K562 (cell line): ENCODE results near the gene USHBP1. TPM values are rescaled to one million over a fixed set of nuclear protein-coding genes. Genes with fewer than 3 reads are reported as not detected.

Experiments
- ATAC-seq: fragments of 200-7000 bp; cut with Tn5 transposase; 3 replicates; pipeline ENCODE4 v1.9.1; 2020; ENCODE audit warnings: moderate library complexity
- BruUV-seq: library from RNA; stranded (reverse); fragments of 400-500 nt; replicated peaks from 2 replicates; lab custom pipeline; 2021; lab: Mats Ljungman, UMichigan
- CTCF ChIA-PET: fragments of 300-600 bp; formaldehyde crosslinking; extraction: SDS; loops from one replicate; lab custom pipeline; 2021; ENCODE audit warnings: low intra/inter-chr PET ratio; lab: Yijun Ruan, JAX
- POLR2A ChIA-PET: fragments of 300-600, 350-650 bp; sonication (Branson Sonifier 250); formaldehyde crosslinking; extraction: SDS; loops from one replicate; lab custom pipeline; 2021; ENCODE audit warnings: antibody characterized with exemption, inconsistent platforms; lab: Yijun Ruan, JAX
- DNase-seq, 4 experiments: peaks; one replicate each; pipeline versions ENCODE4 v3.0.0 to v3.0.0-alpha.2; 2011 to 2018; ENCODE audit warnings: low spot score in 3 of 4, mixed read lengths in 3 of 4; ENCODE audit errors: extremely low read depth in 1 of 4
- FAIRE-seq: peaks from 2 replicates; lab custom pipeline; 2011; peaks lifted over from hg19 to GRCh38; lab: Jason Lieb, UNC
- H2AFZ ChIP-seq: 2 replicates; pipeline ENCODE4 v1.6.0; 2011; ENCODE audit warnings: low read depth, low read length, control low read depth, inconsistent platforms
- H3K27ac ChIP-seq: fragments of 200-600 bp; 3 replicates; pipeline ENCODE4 v1.8.0; 2011; ENCODE audit warnings: low read depth, mild to moderate bottlenecking, control low read depth, inconsistent platforms, low read length, moderate library complexity, mixed read lengths; ENCODE audit errors: extremely low read depth
- H3K27me3 ChIP-seq, 2 experiments: fragments of 300-600 bp in 1 of 2; 2 replicates in 1 of 2; 3 replicates in 1 of 2; pipeline versions ENCODE4 v1.6.0 to v1.8.0; 2011; ENCODE audit warnings: inconsistent platforms in 2 of 2, low read length in 2 of 2, mild to moderate bottlenecking in 1 of 2, mixed read lengths in 1 of 2, moderate library complexity in 1 of 2; ENCODE audit not compliant: control insufficient read depth in 2 of 2, insufficient read depth in 2 of 2
- H3K36me3 ChIP-seq: fragments of 300-600 bp; 3 replicates; pipeline ENCODE4 v1.8.0; 2011; ENCODE audit warnings: mild to moderate bottlenecking, low read length, inconsistent platforms; ENCODE audit not compliant: control insufficient read depth, insufficient read depth
- H3K4me1 ChIP-seq, 2 experiments: fragments of 200-600 bp in 1 of 2; replicated peaks in 1 of 2; 2 replicates in 1 of 2; 3 replicates in 1 of 2; pipeline versions ENCODE4 v1.5.1 to v1.8.0; 2011; ENCODE audit warnings: inconsistent platforms in 2 of 2, low read length in 2 of 2, mild to moderate bottlenecking in 1 of 2, mixed read lengths in 1 of 2, moderate library complexity in 1 of 2; ENCODE audit not compliant: control insufficient read depth in 2 of 2, insufficient read depth in 2 of 2
- H3K4me2 ChIP-seq: 2 replicates; pipeline ENCODE4 v1.6.1; 2011; ENCODE audit warnings: low read length, control low read depth, inconsistent platforms, mixed read lengths; ENCODE audit not compliant: insufficient read depth
- H3K4me3 ChIP-seq: fragments of 200-600 bp; sonication (generic), shearing (Covaris generic); 2 replicates; pipeline ENCODE4 v1.5.1; 2016; ENCODE audit warnings: control low read depth, inconsistent platforms
- H3K79me2 ChIP-seq: fragments of 200-600 bp; 3 replicates; pipeline ENCODE4 v1.8.0; 2011; ENCODE audit warnings: low read length, inconsistent platforms; ENCODE audit not compliant: control insufficient read depth, insufficient read depth
- H3K9ac ChIP-seq, 2 experiments: 2 replicates each; pipeline versions ENCODE4 v1.6.0 to v1.6.1; 2011; ENCODE audit warnings: low read depth in 2 of 2, low read length in 2 of 2, control low read depth in 1 of 2, inconsistent platforms in 1 of 2, mild to moderate bottlenecking in 1 of 2, mixed read lengths in 1 of 2; ENCODE audit not compliant: insufficient read depth in 1 of 2
- H3K9me1 ChIP-seq: one replicate; pipeline ENCODE4 v1.6.0; 2011; ENCODE audit warnings: inconsistent platforms, mild to moderate bottlenecking, low read length, moderate library complexity; ENCODE audit not compliant: control insufficient read depth, insufficient read depth
- H3K9me3 ChIP-seq: replicated peaks from 2 replicates; pipeline ENCODE4 v1.5.1; 2011; ENCODE audit warnings: low read depth, low read length, inconsistent platforms; ENCODE audit not compliant: control insufficient read depth, insufficient read depth
- H4K20me1 ChIP-seq: replicated peaks from 2 replicates; pipeline ENCODE4 v1.6.1; 2011; ENCODE audit warnings: low read length, inconsistent platforms, mixed read lengths; ENCODE audit not compliant: control insufficient read depth, insufficient read depth
- ADNP ChIP-seq: fragments of 200-800 bp; sonication (Bioruptor generic); IDR thresholded peaks from 2 replicates; pipeline ENCODE4 v1.6.1; 2016; ENCODE audit warnings: missing genetic modification characterization, missing compliant biosample characterization
- DDX20 ChIP-seq: fragments of 450-650 bp; IDR thresholded peaks from 2 replicates; pipeline ENCODE4 v1.6.1; 2016; ENCODE audit warnings: missing genetic modification characterization, low read depth, mild to moderate bottlenecking, missing compliant biosample characterization, moderate library complexity
- ERF ChIP-seq: fragments of 450-650 bp; formaldehyde crosslinking; IDR thresholded peaks from 2 replicates; pipeline ENCODE4 v1.4.0; 2020; ENCODE audit warnings: mild to moderate bottlenecking, mixed read lengths
- ETV5 ChIP-seq: sonication (generic); formaldehyde crosslinking; IDR thresholded peaks from 2 replicates; pipeline ENCODE4 v1.4.0; 2020; ENCODE audit warnings: low read depth, mild to moderate bottlenecking, missing genetic modification reagents
- JUNB ChIP-seq: fragments of 450-650 bp; formaldehyde crosslinking; conservative IDR thresholded peaks from 2 replicates; pipeline ENCODE4 v1.4.0; 2020; ENCODE audit warnings: mild to moderate bottlenecking
- KDM5B ChIP-seq: fragments of 200-600 bp; sonication (generic); IDR thresholded peaks from 2 replicates; pipeline ENCODE4 v1.6.1; 2012; ENCODE audit warnings: low read depth, mild to moderate bottlenecking, moderate library complexity, low read length, control low read depth, inconsistent platforms; ENCODE audit not compliant: insufficient replicate concordance
- KLF6 ChIP-seq: fragments of 250-450 bp; sonication (Bioruptor Pico); IDR thresholded peaks from 2 replicates; pipeline ENCODE4 v1.4.0; 2020; ENCODE audit warnings: mild to moderate bottlenecking, moderate library complexity, borderline replicate concordance
- OTX1 ChIP-seq: fragments of 450-650 bp; formaldehyde crosslinking; IDR thresholded peaks from 2 replicates; pipeline ENCODE4 v1.4.0; 2022; ENCODE audit warnings: mild to moderate bottlenecking
- PHF8 ChIP-seq: fragments of 200-600 bp; sonication (generic); IDR thresholded peaks from 2 replicates; pipeline ENCODE4 v1.6.1; 2012; ENCODE audit warnings: mixed run types, mild to moderate bottlenecking, inconsistent platforms, low read length, moderate library complexity, borderline replicate concordance
- TBP ChIP-seq: optimal IDR thresholded peaks from 2 replicates; pipeline ENCODE3; 2011; ENCODE audit warnings: low read depth, low read length, improper control_type of control experiment
- TFAM ChIP-seq: fragments of 250-450 bp; sonication (Bioruptor Pico); conservative IDR thresholded peaks from 2 replicates; pipeline ENCODE4 v1.5.0; 2021; ENCODE audit warnings: mild to moderate bottlenecking, moderate library complexity
- XRCC5 ChIP-seq: fragments of 200-400 bp; formaldehyde crosslinking; IDR thresholded peaks from 2 replicates; pipeline ENCODE4 v1.6.1; 2017; ENCODE audit warnings: low read depth, mild to moderate bottlenecking, low read length
- ZBTB7A ChIP-seq: IDR thresholded peaks from 2 replicates; pipeline ENCODE4 v1.6.1; 2011; ENCODE audit warnings: low read depth, mild to moderate bottlenecking, low read length, moderate library complexity, borderline replicate concordance; ENCODE audit not compliant: control insufficient read depth
- ZNF3 ChIP-seq: fragments of 250-450 bp; sonication (Bioruptor Pico); IDR thresholded peaks from 2 replicates; pipeline ENCODE4 v1.5.0; 2021; ENCODE audit warnings: mild to moderate bottlenecking, moderate library complexity
- ZNF584 ChIP-seq: fragments of 200-800 bp; sonication (Bioruptor generic); IDR thresholded peaks from 2 replicates; pipeline ENCODE4 v1.6.1; 2016; ENCODE audit warnings: low read depth, mild to moderate bottlenecking, missing genetic modification characterization, missing compliant biosample characterization
- ZNF75A ChIP-seq: fragments of 450-650 bp; formaldehyde crosslinking; IDR thresholded peaks from 2 replicates; pipeline ENCODE4 v1.4.0; 2020; ENCODE audit warnings: mild to moderate bottlenecking
- WGBS: fragments of 100-300 bp; shearing (Covaris generic); methylation state at CpG from one replicate; pipeline ENCODE4 v1.1.6; 2016; ENCODE audit warnings: low coverage, mixed read lengths; ENCODE audit not compliant: insufficient coverage; ENCODE audit errors: missing lambda C conversion rate; 5-methylcytosine and 5-hydroxymethylcytosine counted together
- in situ Hi-C: fragments of 300-500 bp; cut with MboI; formaldehyde crosslinking; loops from 4 replicates; pipeline ENCODE4 v1.15.0; 2018; ENCODE audit warnings: inconsistent platforms, mixed read lengths
- intact Hi-C: fragments of 100-400 bp; cut with micrococcal nuclease; formaldehyde crosslinking; loops from 2 replicates; pipeline ENCODE4 v1.14.2; 2022
- polyA plus RNA-seq, 8 experiments: library from polyadenylated mRNA; depleted of rRNA in 4 of 8; stranded (reverse) in 5 of 8; unstranded in 3 of 8; fragments of >200 nt; fragmentation: Nextera tagmentation in 2 of 8; fragmentation: Illumina TruSeq in 1 of 8; extraction: Ambion mirVana in 2 of 8; extraction: Trizol in 1 of 8; gene quantifications; 2 replicates each; pipeline versions ENCODE4 v1.2.1 to v1.2.3, GENCODE V29; 2011 to 2014; ENCODE audit warnings: inconsistent platforms in 1 of 8, missing spikeins in 1 of 8
- total RNA-seq, 7 experiments: library from RNA; depleted of rRNA in 6 of 7; stranded (reverse); fragments of >200 nt in 6 of 7; fragmentation: Illumina TruSeq in 2 of 7; extraction: Trizol in 2 of 7; gene quantifications; 2 replicates each; pipeline versions ENCODE4 v1.2.1 to v1.2.3, GENCODE V29; 2011 to 2021; ENCODE audit warnings: low replicate concordance in 1 of 7
- TF ChIP-seq, protein P1 (sequence below): sonication (generic); formaldehyde crosslinking; IDR thresholded peaks from 2 replicates; pipeline ENCODE4 v1.9.0; 2022; ENCODE audit warnings: mild to moderate bottlenecking, missing genetic modification reagents
- TF ChIP-seq, protein P2 (sequence below): fragments of 250-450 bp; sonication (Bioruptor Pico); IDR thresholded peaks from 2 replicates; pipeline ENCODE4 v1.5.0; 2021

USHBP1 gene
- total and polyA plus RNA-seq, 9 of the 15 experiments (the other 6 are each of a cell fraction or from before 2014, with no cell fraction given): 0.03 to 0.10 (median 0.05) TPM; not detected in 5

DNA sequence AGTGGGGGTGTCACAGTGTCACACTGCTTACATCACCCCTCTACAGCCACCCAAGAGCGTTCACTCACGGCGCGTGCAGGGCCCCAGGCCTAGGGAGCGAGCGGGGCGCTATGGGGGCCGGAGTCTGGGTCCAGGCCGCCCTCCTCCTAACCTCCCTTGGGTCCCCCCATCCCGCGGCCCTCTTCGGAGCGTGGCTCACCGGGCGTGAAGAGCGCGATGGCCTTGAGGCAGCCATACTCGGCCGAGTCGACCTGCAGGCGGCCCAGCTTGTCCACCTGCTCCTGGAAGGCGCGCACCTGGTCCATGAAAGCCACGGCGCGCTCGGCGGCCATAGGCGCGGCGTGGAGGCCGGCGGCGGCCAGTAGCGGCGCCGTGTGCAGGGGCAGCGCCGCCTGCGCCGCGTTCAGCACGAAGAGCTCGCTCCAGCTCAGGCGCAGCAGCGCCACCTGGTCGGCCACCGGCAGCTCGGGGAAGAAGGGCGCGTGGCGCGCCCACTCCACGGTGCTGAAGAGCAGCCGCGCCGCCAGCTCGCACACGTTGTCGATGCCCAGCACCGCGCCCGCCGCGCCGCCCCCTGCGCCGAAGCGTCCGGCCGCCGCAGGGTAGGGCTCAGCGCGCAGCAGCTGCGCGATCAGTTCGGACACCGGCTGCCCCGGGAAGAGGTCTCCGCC, 29.1 kb downstream of the USHBP1 start (continued):
- TF ChIP-seq PHF8: peak; percentile 58; the same call in 1 of the 2 replicates
- peak; percentile 58 for TF ChIP-seq ETV5 (CRISPR knock-in tag)
- TF ChIP-seq ERF: 0 out of 2 replicates have a peak, but pooled peaks have one; percentile 68
- TF ChIP-seq, protein P1, sequence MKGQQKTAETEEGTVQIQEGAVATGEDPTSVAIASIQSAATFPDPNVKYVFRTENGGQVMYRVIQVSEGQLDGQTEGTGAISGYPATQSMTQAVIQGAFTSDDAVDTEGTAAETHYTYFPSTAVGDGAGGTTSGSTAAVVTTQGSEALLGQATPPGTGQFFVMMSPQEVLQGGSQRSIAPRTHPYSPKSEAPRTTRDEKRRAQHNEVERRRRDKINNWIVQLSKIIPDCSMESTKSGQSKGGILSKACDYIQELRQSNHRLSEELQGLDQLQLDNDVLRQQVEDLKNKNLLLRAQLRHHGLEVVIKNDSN: peak; percentile 32; the same call in 1 of the 2 replicates
- TF ChIP-seq, protein P2, sequence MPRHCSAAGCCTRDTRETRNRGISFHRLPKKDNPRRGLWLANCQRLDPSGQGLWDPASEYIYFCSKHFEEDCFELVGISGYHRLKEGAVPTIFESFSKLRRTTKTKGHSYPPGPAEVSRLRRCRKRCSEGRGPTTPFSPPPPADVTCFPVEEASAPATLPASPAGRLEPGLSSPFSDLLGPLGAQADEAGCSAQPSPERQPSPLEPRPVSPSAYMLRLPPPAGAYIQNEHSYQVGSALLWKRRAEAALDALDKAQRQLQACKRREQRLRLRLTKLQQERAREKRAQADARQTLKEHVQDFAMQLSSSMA (CRISPR knock-in tag): 0 out of 2 replicates have a peak, but pooled peaks have one; percentile 64
- TF ChIP-seq, all 486 proteins: peak for 105

DNA sequence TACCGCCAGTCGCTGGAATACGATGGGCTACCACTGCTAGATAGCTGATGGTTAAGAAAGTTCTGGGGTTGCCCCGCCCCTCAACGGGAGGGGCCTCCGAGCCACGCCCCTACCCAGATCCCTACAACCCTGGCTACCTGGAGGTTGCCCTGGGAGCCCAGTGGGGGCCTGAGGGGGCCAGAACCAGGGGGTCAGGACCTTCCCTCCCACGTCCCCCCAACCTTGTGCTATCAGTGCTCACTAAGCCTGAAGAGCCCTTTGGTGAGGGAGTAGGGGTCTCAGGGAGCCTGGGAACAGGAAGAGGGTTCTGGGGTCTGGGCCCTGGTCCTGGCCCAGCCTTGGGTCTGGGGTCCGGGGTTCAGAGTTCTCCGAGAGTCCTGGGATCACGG, 29.6 kb downstream of the USHBP1 start:
- H3K9me3 ChIP-seq: no peaks in the 10 kb centered on the region
- peak overlapping the region; percentile 76 for H2AFZ ChIP-seq
- peaks cover 57% of the 10 kb centered on the region for H3K79me2 ChIP-seq
- no peaks in the 10 kb centered on the region for H3K9me1 ChIP-seq
- WGBS: 0% methylated on average over 5 of the region's 11 CpGs
- POLR2A ChIA-PET: interaction anchor here (0.6 to 11.3 kb wide), 10 partner anchors 8 to 263 kb away, joined by 3 to 129 read pairs (median 4); partner anchors contain the start of genes NR2F6, OCEL1 and USE1
- ATAC-seq: peak; percentile 89
- intact Hi-C loops (loop anchor here (1.0 kb wide), 1 partner anchor 8 kb away; no protein-coding TSS in a partner anchor), in situ Hi-C loops (no loop called here)
- peak overlapping the region; percentile 77 for H3K4me3 ChIP-seq
- BruUV-seq: TSS peak; percentile 41
- FAIRE-seq: peak; percentile 80
- H4K20me1 ChIP-seq: 0 out of 2 replicates have a peak, but pooled peaks cover 10% of the 10 kb centered on the region
- peak; percentile 73 to 90 (median 81) for DNase-seq
- H3K27me3 ChIP-seq: no peaks in the 10 kb centered on the region
- peak overlapping the region; percentile 98 for H3K4me2 ChIP-seq
- peaks cover 18 to 38% of the 10 kb centered on the region in 2 experiments for H3K4me1 ChIP-seq
- peak overlapping the region; percentile 87 for H3K27ac ChIP-seq
- CTCF ChIA-PET: interaction anchor here (0.6 to 1.1 kb wide), 2 partner anchors 33 to 169 kb away, joined by 3 read pairs; no protein-coding TSS in a partner anchor
- H3K9ac ChIP-seq: peak overlapping the region; percentile 82 to 92
- H3K36me3 ChIP-seq: peaks cover 71% of the 10 kb centered on the region; the same call in 2 of the 3 replicates
- no peak for TF ChIP-seq DDX20
- TF ChIP-seq XRCC5: no peak
- TF ChIP-seq ADNP: no peak
- TF ChIP-seq ZNF3 (CRISPR knock-in tag): no peak
- TF ChIP-seq ZNF584: no peak
- TF ChIP-seq OTX1 (CRISPR knock-in tag): no peak
- TF ChIP-seq TBP: peak; percentile 26
- TF ChIP-seq ZNF75A (CRISPR knock-in tag): no peak
- TF ChIP-seq KDM5B: peak; percentile 7
- no peak for TF ChIP-seq KLF6
- TF ChIP-seq, protein P1: no peak
- TF ChIP-seq TFAM (CRISPR knock-in tag): no peak
- no peak for TF ChIP-seq JUNB (CRISPR knock-in tag)
- TF ChIP-seq ZBTB7A: peak; percentile 75; the same call in 1 of the 2 replicates
